ENCODE results near the gene MRPL43. TPM values are rescaled to one million over a fixed set of nuclear protein-coding genes. Genes with fewer than 3 reads are reported as not detected.

The MRPL43 gene
- total RNA-seq, 1 experiment from 2014 or later = 120 TPM

DNA sequence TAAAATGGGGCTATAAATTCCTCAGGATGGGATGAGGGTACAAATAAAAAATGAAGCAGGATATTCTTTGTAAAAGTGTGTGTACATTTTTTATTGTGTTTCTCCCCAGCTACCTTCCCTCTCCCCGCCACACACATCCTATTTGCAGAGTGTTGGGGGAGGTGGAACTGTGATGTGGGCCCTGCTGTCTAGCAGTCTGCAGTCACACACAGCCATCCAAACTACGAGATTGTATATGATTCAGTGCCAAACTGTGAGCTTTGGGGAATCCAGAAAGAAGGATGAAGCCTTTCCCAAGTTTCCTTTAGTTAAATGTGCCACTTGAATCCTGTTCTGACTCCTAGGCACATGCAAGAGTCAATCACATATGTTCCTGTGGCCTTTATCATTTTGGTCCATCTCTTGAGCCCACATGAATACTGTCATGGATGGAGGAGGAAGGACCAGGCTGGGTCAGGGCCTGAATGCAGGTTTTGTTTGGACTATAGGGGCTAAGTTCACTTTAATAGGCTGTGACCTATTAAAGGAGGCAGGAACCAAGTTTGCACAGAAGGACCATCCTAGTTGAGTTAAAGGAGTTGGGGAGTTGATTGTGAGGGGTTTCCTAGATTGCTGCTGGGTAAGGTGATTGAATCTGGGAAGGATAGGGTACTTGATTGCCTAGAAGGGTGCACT lies 19.1 kb downstream of the MRPL43 start:
- no peak for DNase-seq (ENCODE audit: low read depth)

DNA sequence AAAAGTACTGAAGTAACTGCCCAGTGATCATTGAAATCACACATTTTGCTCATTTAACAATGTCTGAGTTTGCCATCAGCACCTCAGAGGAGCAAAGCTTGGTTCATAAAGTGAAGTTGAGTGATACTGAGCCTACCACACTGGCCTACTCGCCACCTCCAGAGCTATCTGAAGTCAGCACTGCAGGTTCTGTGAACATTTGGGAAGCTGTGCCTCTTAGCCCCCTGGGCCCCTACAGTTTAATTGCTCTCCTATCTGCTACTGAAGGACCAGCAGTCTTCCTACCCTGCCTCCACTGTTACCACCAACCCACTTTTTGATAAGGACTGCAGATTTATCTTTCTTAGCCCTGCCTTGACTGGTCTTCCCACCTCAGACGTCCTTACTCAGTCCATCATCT lies 20.0 kb downstream of the MRPL43 start:
- no peak for DNase-seq (ENCODE audit: low read depth)

DNA sequence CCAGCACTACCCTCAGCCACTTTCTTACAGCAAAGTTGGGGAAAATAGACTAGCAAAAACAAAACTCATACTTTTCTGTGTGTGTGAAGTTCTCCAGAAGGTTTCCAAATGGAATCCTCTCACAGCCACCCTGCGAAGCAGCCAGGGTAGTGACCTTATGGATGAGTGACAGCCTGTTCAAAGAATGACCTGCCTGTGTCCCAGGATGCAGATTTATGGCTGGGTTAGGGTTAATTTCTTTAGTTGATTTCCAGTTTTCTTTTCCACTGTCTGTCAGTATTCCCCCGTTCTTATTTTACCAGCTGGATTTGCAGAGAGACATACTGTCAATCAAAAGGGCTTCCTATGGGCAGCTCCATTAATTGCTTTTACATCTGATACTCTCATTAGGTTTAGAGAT lies 20.4 kb downstream of the MRPL43 start:
- no peak for DNase-seq (ENCODE audit: low read depth)

DNA sequence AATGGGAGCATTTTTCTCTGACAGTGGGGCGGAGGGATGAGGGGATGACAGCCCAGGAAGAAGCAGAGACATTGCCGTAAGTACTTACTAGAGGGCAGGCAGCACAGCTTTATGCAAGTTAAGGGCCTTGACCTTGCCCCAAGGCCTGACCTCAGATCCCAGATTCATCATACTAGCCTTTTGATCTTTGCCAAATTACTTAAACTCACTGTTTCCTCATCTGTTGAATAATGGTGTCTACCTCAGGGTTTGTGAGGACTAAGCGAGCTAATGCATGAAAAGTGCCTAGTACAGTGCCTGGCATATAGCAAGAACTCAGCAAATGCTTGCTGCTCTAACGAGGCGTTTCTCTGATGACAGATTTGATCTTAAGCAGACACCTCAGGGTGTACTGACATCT lies 21.5 kb downstream of the MRPL43 start:
- DNase-seq (ENCODE audit: low read depth) = no peak

DNA sequence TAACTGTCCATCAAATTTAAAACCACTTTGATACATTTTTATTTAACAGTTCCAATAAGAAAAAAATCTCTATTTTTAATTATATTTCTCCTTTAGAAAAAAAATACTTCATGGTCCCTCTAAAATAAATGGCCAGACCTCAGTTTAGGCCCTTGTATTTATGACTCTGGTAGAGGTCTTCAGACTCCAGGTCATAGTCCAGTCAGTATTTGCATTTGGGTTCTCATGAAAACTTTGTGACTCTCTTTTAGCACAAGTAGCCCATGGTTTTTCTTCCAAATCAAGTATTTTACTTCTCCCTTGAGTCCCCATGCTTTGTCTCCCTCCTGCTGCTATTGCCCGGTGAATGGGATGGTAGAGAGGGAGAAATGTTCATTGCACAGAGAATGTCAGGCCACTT lies 23.5 kb downstream of the MRPL43 start:
- DNase-seq (ENCODE audit: low read depth) = no peak

DNA sequence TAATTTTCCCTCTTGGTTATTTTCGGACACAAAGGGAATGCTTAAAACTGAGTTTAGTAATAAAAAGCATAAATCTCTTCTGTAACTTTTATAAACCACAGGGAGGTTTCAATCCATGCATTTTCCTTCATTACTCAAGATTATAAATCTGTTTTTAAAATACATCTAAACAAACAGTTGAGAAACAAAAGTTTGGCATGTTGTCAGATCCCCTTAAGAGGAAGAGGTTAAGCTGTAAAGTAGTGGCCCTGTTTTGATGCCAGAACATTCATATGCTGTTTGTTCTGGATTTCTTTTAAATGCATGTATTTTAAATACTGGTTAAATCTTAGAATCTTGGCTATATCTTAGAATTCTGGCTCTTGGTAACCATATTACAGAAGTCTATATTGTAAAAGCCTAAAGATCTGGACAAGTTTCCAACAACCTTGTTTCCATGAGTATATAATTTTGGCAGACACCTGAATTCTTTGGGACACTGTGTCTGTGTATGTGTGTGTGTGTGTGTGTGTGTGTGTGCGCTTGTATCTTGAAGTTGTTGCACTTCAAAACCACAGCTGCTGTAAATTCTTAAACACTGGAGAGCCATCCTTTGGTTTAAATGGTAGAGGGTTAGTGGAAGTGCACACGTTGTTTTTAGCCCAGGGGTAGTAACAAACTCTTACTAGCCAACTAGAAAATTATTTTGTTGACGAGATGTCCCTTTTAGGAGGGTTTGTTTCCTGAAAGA lies 24.8 kb downstream of the MRPL43 start:
- no peak for DNase-seq (ENCODE audit: low read depth)

DNA sequence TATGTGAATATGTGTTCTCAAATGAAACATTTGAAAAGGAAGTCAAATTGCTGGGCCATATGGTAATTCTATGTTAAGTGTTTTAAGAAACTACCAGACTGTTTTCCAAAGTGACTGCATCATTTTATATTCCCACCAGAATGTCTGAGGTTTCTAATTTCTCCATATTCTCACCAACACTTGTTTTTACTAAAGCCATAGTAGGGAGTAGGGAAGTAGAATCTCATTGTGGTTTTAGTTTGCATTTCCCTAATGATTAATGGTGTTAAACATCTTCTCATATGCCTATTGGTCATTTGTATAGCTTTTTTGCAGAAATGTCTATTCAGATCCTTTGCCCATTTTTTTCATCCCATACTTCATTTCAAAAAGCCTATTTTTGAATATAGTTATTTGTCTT lies 27.0 kb downstream of the MRPL43 start:
- no peak for DNase-seq (ENCODE audit: low read depth)

DNA sequence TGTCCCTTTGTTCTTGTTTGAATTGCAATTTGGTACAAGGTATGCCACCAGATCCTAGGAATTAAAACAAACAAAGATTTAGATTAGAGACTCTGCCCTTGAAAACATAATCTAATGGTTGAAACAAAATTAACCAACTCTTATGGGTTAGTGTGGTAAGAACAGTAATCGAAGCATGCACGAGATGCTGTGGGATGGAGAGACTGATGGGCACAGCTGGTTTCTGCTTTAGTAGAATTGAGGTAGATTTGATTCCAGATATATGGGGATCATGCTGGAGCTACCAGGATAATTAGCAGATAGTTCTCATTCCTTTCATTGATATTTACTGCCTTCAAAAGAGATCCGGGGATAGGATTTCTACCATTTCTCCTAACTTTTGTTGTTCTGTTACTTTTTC lies 38.4 kb downstream of the MRPL43 start:
- DNase-seq (ENCODE audit: low read depth) = no peak

DNA sequence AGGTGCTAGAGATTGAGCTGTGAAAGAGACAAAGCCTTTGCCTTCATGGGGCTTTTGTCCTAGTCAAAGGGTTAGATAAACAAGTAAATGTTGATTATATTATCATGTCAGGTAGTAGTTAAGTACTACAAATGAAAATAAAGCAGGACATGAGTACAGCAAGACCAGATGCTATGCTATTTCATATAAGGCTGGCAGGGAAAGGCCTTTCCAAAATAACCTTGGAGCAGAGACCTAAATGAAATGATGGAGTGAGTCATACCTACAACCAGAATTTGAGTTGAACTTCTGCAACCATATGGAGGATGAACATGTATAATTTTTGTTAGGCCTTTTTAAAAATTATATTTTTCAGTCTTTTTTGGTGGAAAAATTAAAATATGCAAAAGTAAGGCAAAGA lies 41.5 kb downstream of the MRPL43 start:
- no peak for DNase-seq (ENCODE audit: low read depth)

DNA sequence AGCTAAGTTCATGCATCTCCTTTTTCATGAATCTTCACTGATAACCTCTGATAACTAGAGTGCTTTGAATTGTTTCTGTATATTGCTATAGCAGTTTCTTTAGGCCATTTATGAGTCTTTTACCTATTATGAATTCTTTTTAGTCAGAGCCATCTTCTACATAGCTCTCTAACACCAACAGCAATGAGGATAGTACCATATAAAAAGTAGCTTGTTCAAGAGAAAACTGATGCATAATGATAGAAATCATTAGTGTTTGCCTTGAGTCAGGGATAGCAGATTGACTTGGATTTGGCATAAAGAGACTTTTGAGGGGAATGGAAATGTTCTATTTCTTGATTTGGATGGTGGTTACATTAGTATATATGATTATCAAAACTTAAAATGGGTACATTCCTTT lies 43.8 kb downstream of the MRPL43 start:
- no peak for DNase-seq (ENCODE audit: low read depth)

DNA sequence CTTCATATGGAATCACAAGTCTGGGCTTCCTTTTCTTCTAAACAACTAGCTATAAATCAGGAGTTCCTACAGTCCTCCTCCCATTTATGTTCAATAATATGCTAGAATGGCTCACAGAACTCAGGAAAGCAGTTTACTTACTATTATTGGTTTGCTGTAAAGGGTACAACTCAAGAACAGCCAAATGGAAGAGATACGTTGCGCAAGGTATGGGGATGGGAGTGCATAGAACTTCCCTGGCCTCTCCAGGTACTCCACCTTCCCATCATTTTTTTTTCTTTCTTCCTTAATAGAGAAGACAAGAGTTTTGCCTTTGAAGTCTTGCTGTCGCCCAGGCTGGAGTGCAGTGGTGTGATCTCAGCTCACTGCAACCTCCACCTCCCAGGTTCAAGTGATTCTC lies 45.1 kb downstream of the MRPL43 start:
- no peak for DNase-seq (ENCODE audit: low read depth)

DNA sequence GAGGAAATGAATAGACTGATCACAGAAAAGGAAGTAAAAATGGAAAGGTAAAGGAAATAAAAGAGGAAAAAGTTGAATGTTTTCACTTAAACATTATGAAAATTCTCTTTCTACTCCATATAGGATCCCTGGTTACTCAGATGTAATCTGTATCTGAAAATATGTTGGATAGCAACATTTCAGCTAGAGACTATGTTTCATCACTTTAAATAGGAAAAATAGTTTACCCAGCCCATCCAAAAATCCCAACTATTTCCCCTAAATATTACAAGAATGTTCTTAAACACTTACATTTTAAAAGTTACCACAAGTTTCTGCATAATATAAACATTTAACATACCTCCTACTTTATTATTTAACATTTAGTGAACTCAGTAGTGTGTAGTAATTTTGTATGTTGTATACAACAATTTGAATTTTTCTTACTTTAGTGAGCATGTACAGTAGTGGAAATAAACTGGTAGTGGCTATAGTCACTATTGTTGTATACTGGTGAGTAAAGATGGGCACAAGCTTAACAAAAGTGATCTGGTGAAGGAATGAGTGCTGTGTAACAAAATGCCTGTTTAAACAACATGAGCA lies 47.4 kb downstream of the MRPL43 start:
- no peak for DNase-seq (ENCODE audit: low read depth)

Small RNAs within 50 kb of the gene (small RNA-seq; reads per million reads assigned to genes)
- not detected for gene MIR608

Other genes starting within 250 kb of the MRPL43 start
- gene PAX2, start 241.9 kb downstream of the MRPL43 start, total RNA-seq (2014; rRNA removed; shearing (Covaris generic)) = not detected in 2 replicates
- 15.7 and 17.4 TPM in 2 replicates for gene SLF2, start 74.5 kb downstream of the MRPL43 start, total RNA-seq (2014; rRNA removed; shearing (Covaris generic))
- gene SEMA4G, start 18.0 kb downstream of the MRPL43 start, total RNA-seq (2014; rRNA removed; shearing (Covaris generic)) = 0.53 and 2.9 TPM in 2 replicates
- gene TWNK, start within 50 bp of the MRPL43 start, total RNA-seq (2014; rRNA removed; shearing (Covaris generic)) = 29.8 and 35.9 TPM in 2 replicates
- gene LZTS2, start 12.3 kb upstream of the MRPL43 start, total RNA-seq (2014; rRNA removed; shearing (Covaris generic)) = 51.8 and 62.1 TPM in 2 replicates
- gene PDZD7, start 43.6 kb upstream of the MRPL43 start, total RNA-seq (2014; rRNA removed; shearing (Covaris generic)) = 0.80 and 1.6 TPM in 2 replicates
- 70.2 and 76.3 TPM in 2 replicates for gene SFXN3, start 43.7 kb upstream of the MRPL43 start, total RNA-seq (2014; rRNA removed; shearing (Covaris generic))
- gene KAZALD1, start 74.5 kb upstream of the MRPL43 start, total RNA-seq (2014; rRNA removed; shearing (Covaris generic)) = 13.4 and 14.0 TPM in 2 replicates
- gene TLX1, start 143.8 kb upstream of the MRPL43 start, total RNA-seq (2014; rRNA removed; shearing (Covaris generic)) = not detected in 2 replicates
- gene LBX1, start 242.0 kb upstream of the MRPL43 start, total RNA-seq (2014; rRNA removed; shearing (Covaris generic)) = not detected in 2 replicates

Data from HT1080 (cell line).